IPS-20b (cell line): Measurements from ENCODE around the gene CNKSR2.
"Not testable (repeated sequence)": the region's sequence is repeated elsewhere in the genome, so short reads cannot be mapped to it uniquely, and the experiment has no call there.

ENCODE experiments used
- H3K27ac ChIP-seq: one replicate; pipeline ENCODE4 v1.5.1; 2013; ENCODE audit warnings: low read length
- H3K27me3 ChIP-seq: 2 replicates; pipeline ENCODE4 v1.6.1; 2013; ENCODE audit warnings: mild to moderate bottlenecking, low read length, inconsistent platforms; ENCODE audit not compliant: insufficient read depth
- H3K36me3 ChIP-seq: 2 replicates; pipeline ENCODE4 v1.6.1; 2013; ENCODE audit warnings: low read depth, mild to moderate bottlenecking, inconsistent platforms, low read length, moderate library complexity; ENCODE audit not compliant: insufficient read depth
- H3K4me1 ChIP-seq: 2 replicates; pipeline ENCODE4 v1.6.1; 2013; ENCODE audit warnings: mild to moderate bottlenecking, control low read depth, inconsistent platforms, low read length, moderate library complexity; ENCODE audit not compliant: insufficient read depth
- H3K4me3 ChIP-seq: 2 replicates; pipeline ENCODE4 v1.5.1; 2013; ENCODE audit warnings: mild to moderate bottlenecking, low read length, inconsistent platforms
- H3K9ac ChIP-seq: 2 replicates; pipeline ENCODE4 v1.6.1; 2013; ENCODE audit warnings: low read depth, mild to moderate bottlenecking, inconsistent platforms, low read length, moderate library complexity
- H3K9me3 ChIP-seq: 2 replicates; pipeline ENCODE4 v1.6.1; 2013; ENCODE audit warnings: mild to moderate bottlenecking, low read depth, low read length, inconsistent platforms; ENCODE audit not compliant: insufficient read depth

Gene CNKSR2

GRCh38 chrX:21524008-21524407, 149.8 kb downstream of the CNKSR2 start:
- Histone ChIP-seq H3K4me3 (no peak overlapping the region), H3K27ac (no peak overlapping the region), H3K27me3 (no peaks in the 10 kb centered on the region), H3K9me3 (no peaks in the 10 kb centered on the region), H3K9ac (no peak overlapping the region), H3K4me1 (no peaks in the 10 kb centered on the region), H3K36me3 (no peaks in the 10 kb centered on the region)

GRCh38 chrX:21528076-21528475, 153.9 kb downstream of the CNKSR2 start:
- H3K27ac ChIP-seq = no peak overlapping the region
- H3K9ac ChIP-seq = no peak overlapping the region
- no peaks in the 10 kb centered on the region for H3K36me3 ChIP-seq
- H3K9me3 ChIP-seq = no peaks in the 10 kb centered on the region
- no peaks in the 10 kb centered on the region for H3K4me1 ChIP-seq
- no peaks in the 10 kb centered on the region for H3K27me3 ChIP-seq
- H3K4me3 ChIP-seq = no peak overlapping the region

- Histone ChIP-seq H3K9ac (no peak overlapping the region), H3K9me3 (no peaks in the 10 kb centered on the region), H3K36me3 (no peaks in the 10 kb centered on the region), H3K27ac (no peak overlapping the region), H3K4me3 (no peak overlapping the region), H3K27me3 (no peaks in the 10 kb centered on the region), H3K4me1 (no peaks in the 10 kb centered on the region)
These were observed 155.6 kb downstream of the CNKSR2 start for GRCh38 chrX:21529771-21530170.

GRCh38 chrX:21544642-21545041, 170.4 kb downstream of the CNKSR2 start:
- not testable (repeated sequence) for H3K4me1 ChIP-seq, H3K4me3 ChIP-seq, H3K9me3 ChIP-seq, H3K36me3 ChIP-seq, H3K27ac ChIP-seq, H3K27me3 ChIP-seq, H3K9ac ChIP-seq

GRCh38 chrX:21559417-21559816, 185.2 kb downstream of the CNKSR2 start:
- H3K36me3 ChIP-seq = no peaks in the 10 kb centered on the region
- no peak overlapping the region for H3K4me3 ChIP-seq
- no peaks in the 10 kb centered on the region for H3K27me3 ChIP-seq
- H3K4me1 ChIP-seq = no peaks in the 10 kb centered on the region
- H3K9ac ChIP-seq = no peak overlapping the region
- H3K27ac ChIP-seq = no peak overlapping the region
- no peaks in the 10 kb centered on the region for H3K9me3 ChIP-seq

- Histone ChIP-seq H3K4me1 (no peaks in the 10 kb centered on the region), H3K36me3 (no peaks in the 10 kb centered on the region), H3K27ac (no peak overlapping the region), H3K27me3 (no peaks in the 10 kb centered on the region), H3K4me3 (no peak overlapping the region), H3K9me3 (no peaks in the 10 kb centered on the region), H3K9ac (no peak overlapping the region)
These were observed 190.8 kb downstream of the CNKSR2 start for GRCh38 chrX:21565025-21565424.

- peaks cover 12% of the 10 kb centered on the region for H3K36me3 ChIP-seq
- no peaks in the 10 kb centered on the region; the same call in 1 of the 2 replicates for H3K9me3 ChIP-seq
- no peak overlapping the region for H3K9ac ChIP-seq
- no peaks in the 10 kb centered on the region for H3K27me3 ChIP-seq
- no peak overlapping the region for H3K27ac ChIP-seq
- H3K4me1 ChIP-seq = no peaks in the 10 kb centered on the region
- H3K4me3 ChIP-seq = no peak overlapping the region
These were observed 200.6 kb downstream of the CNKSR2 start for GRCh38 chrX:21574793-21575192.

- Histone ChIP-seq H3K9me3 (peaks cover 5% of the 10 kb centered on the region), H3K27ac (no peak overlapping the region), H3K36me3 (no peaks in the 10 kb centered on the region), H3K4me3 (no peak overlapping the region), H3K9ac (no peak overlapping the region), H3K27me3 (no peaks in the 10 kb centered on the region), H3K4me1 (no peaks in the 10 kb centered on the region)
These were observed 207.3 kb downstream of the CNKSR2 start for GRCh38 chrX:21581479-21581878.

GRCh38 chrX:21586001-21586400, 211.8 kb downstream of the CNKSR2 start:
- H3K9ac ChIP-seq = no peak overlapping the region
- no peaks in the 10 kb centered on the region for H3K27me3 ChIP-seq
- H3K27ac ChIP-seq = no peak overlapping the region
- peaks cover 5% of the 10 kb centered on the region for H3K9me3 ChIP-seq
- H3K4me3 ChIP-seq = no peak overlapping the region
- no peaks in the 10 kb centered on the region for H3K36me3 ChIP-seq
- no peaks in the 10 kb centered on the region for H3K4me1 ChIP-seq

- H3K9ac ChIP-seq = no peak overlapping the region
- H3K9me3 ChIP-seq = peaks cover 5% of the 10 kb centered on the region
- H3K4me3 ChIP-seq = no peak overlapping the region
- H3K27me3 ChIP-seq = no peaks in the 10 kb centered on the region
- no peaks in the 10 kb centered on the region for H3K36me3 ChIP-seq
- H3K4me1 ChIP-seq = no peaks in the 10 kb centered on the region
- H3K27ac ChIP-seq = no peak overlapping the region
These were observed 216.0 kb downstream of the CNKSR2 start for GRCh38 chrX:21590012-21590776.

- H3K9ac ChIP-seq = no peak overlapping the region
- H3K4me1 ChIP-seq = no peaks in the 10 kb centered on the region
- H3K9me3 ChIP-seq = no peaks in the 10 kb centered on the region
- peaks cover 31% of the 10 kb centered on the region; the same call in 1 of the 2 replicates for H3K36me3 ChIP-seq
- no peak overlapping the region for H3K27ac ChIP-seq
- no peak overlapping the region for H3K4me3 ChIP-seq
- no peaks in the 10 kb centered on the region for H3K27me3 ChIP-seq
These were observed 231.8 kb downstream of the CNKSR2 start for GRCh38 chrX:21606002-21606401.

- Histone ChIP-seq H3K27me3 (no peaks in the 10 kb centered on the region), H3K4me1 (no peaks in the 10 kb centered on the region), H3K9ac (no peak overlapping the region), H3K9me3 (no peaks in the 10 kb centered on the region), H3K4me3 (no peak overlapping the region), H3K36me3 (peaks cover 23% of the 10 kb centered on the region; the same call in 1 of the 2 replicates), H3K27ac (no peak overlapping the region)
These were observed 235.9 kb downstream of the CNKSR2 start for GRCh38 chrX:21610168-21610567.
